ENCODE data around the gene RBM11. TPM values are rescaled to one million over a fixed set of nuclear protein-coding genes. Genes with fewer than 3 reads are reported as not detected.

The RBM11 gene
- total and polyA plus RNA-seq, 2 of the 8 experiments (the other 6 are each of a cell fraction or from before 2014, with no cell fraction given) = 3.9 to 10.1 TPM

- Histone ChIP-seq H3K14ac (ENCODE audit: insufficient read length) (no peak overlapping the region), H3K23me2 (ENCODE audit: low read depth, low read length) (no peaks in the 10 kb centered on the region; the same call in 1 of the 2 replicates), H2BK15ac (ENCODE audit: low read length) (no peak overlapping the region), H4K20me1 (replicated peaks in 1 of 2; ENCODE audit: control insufficient read depth in 1 of 2, insufficient read depth in 2 of 2, low read length in 2 of 2) (no peaks in the 10 kb centered on the region), H2BK5ac (ENCODE audit: low read depth, low read length) (no peak overlapping the region), H3K79me2 (ENCODE audit: control insufficient read depth in 1 of 2, insufficient read depth in 2 of 2, low read length in 2 of 2) (no peaks in the 10 kb centered on the region), H3K4ac (replicated peaks; ENCODE audit: insufficient read length, low read depth, low read length) (no peak overlapping the region), H3K56ac (replicated peaks; ENCODE audit: insufficient read length, low read depth, low read length) (no peak overlapping the region), H3K4me2 (ENCODE audit: insufficient read depth in 1 of 2, low read depth in 2 of 2, low read length in 2 of 2) (no peak overlapping the region), H3K36me3 (ENCODE audit: control insufficient read depth in 2 of 4, insufficient read depth in 4 of 4, low read length in 3 of 4) (no peaks in the 10 kb centered on the region), H3K4me3 (ENCODE audit: extremely low read depth in 1 of 4, insufficient read depth in 2 of 4, low read depth in 3 of 4, low read length in 4 of 4) (no peak overlapping the region), H3K18ac (ENCODE audit: extremely low read depth, low read length) (no peak overlapping the region), H3K9ac (replicated peaks in 1 of 4; ENCODE audit: extremely low read depth in 1 of 4, low read depth in 3 of 4, low read length in 3 of 4) (no peak overlapping the region), H2BK120ac (replicated peaks; ENCODE audit: low read depth, low read length) (no peak overlapping the region), H4K8ac (ENCODE audit: extremely low read depth, insufficient read depth, low read length) (no peak overlapping the region), H3K4me1 (replicated peaks in 1 of 4; ENCODE audit: control insufficient read depth in 3 of 4, insufficient read depth in 4 of 4, low read length in 3 of 4) (peaks cover 0 to 6% (median 0%) of the 10 kb centered on the region in 4 experiments; a peak in 1 of 7 replicates), H2BK12ac (ENCODE audit: low read depth, low read length) (no peak overlapping the region), H2AK5ac (ENCODE audit: low read depth, low read length) (no peak overlapping the region), H2AFZ (ENCODE audit: low read length) (no peak overlapping the region), H4K91ac (replicated peaks; ENCODE audit: insufficient read length, low read length) (no peak overlapping the region), H3K9me3 (ENCODE audit: insufficient read depth in 2 of 2, low read depth in 1 of 2, low read length in 1 of 2) (no peaks in the 10 kb centered on the region), H3K79me1 (ENCODE audit: low read depth, low read length) (no peaks in the 10 kb centered on the region), H4K5ac (ENCODE audit: insufficient read length, low read depth, low read length) (no peak overlapping the region), H3K27ac (ENCODE audit: low read depth, low read length) (no peak overlapping the region), H3K23ac (ENCODE audit: insufficient read length) (no peak overlapping the region), H3K27me3 (replicated peaks in 1 of 4; ENCODE audit: control insufficient read depth in 3 of 4, extremely low read depth in 1 of 4, insufficient read depth in 3 of 4, low read length in 3 of 4) (peaks cover 0 to 8% (median 6%) of the 10 kb centered on the region in 4 experiments; a peak in 3 of 7 replicates), H2BK20ac (ENCODE audit: low read length) (no peak overlapping the region)
- WGBS, 2 experiments (ENCODE audit: extremely low coverage in 1 of 2, insufficient coverage in 1 of 2, insufficient read length in 1 of 2, insufficient replicate concordance in 2 of 2, low coverage in 1 of 2, low lambda C conversion rate in 2 of 2, missing lambda C conversion rate in 1 of 2) = 86% methylated on average over 4 of the region's 4 CpGs; no CpG with 5 or more reads in 1 of the 2 experiments
- DNase-seq (ENCODE audit: low read depth in 1 of 2, low spot score in 2 of 2) (no peak), FAIRE-seq (no peak)
- CTCF ChIA-PET (ENCODE audit: partially characterized antibody) = no interaction called here
- TF ChIP-seq HDAC6 (IDR thresholded peaks at IDR 0.05; ENCODE audit: low read depth, low read length) = no peak
- TF ChIP-seq CBX8 (IDR thresholded peaks at IDR 0.05; ENCODE audit: borderline replicate concordance, low read depth, low read length) = no peak
- TF ChIP-seq EZH2 (IDR thresholded peaks at IDR 0.05; ENCODE audit: low read depth, low read length, severe bottlenecking) = no peak
- TF ChIP-seq MAFK (IDR thresholded peaks at IDR 0.05; ENCODE audit: low read depth, low read length) = no peak
- TF ChIP-seq POLR2A (IDR thresholded peaks at IDR 0.05; ENCODE audit: control extremely low read depth in 1 of 2, low read depth in 2 of 2, low read length in 2 of 2) = no peak
- no peak for TF ChIP-seq USF2 (IDR thresholded peaks at IDR 0.05; ENCODE audit: low read length)
- no peak for TF ChIP-seq EGR1 (IDR thresholded peaks at IDR 0.05; ENCODE audit: borderline replicate concordance, low read depth, low read length)
- no peak for TF ChIP-seq TAF7 (optimal IDR thresholded peaks at IDR 0.05; ENCODE audit: borderline replicate concordance, low read depth, low read length)
- TF ChIP-seq ZNF274 (IDR thresholded peaks at IDR 0.05; ENCODE audit: borderline replicate concordance, extremely low read depth, low read length) = no peak
- POLR2A ChIA-PET (ENCODE audit: partially characterized antibody) = no interaction called here
Observed at GRCh38 chr21:14275702-14276205, 59.8 kb downstream of the RBM11 start.
